HG03342 (cell line): ENCODE results near the gene TMEM40.
"Not testable (repeated sequence)": the region's sequence is repeated elsewhere in the genome, so short reads cannot be mapped to it uniquely, and the experiment has no call there.

Experiments
- ATAC-seq: cut with Tn5 transposase; IDR thresholded peaks from one replicate; pipeline ENCODE4 v1.9.1; 2021; ENCODE audit warnings: mild to moderate bottlenecking, moderate library complexity; ENCODE audit not compliant: unreplicated experiment

Gene TMEM40

GRCh38 chr3:12759097-12759679, at the start of gene TMEM40:
TSS of gene TMEM40 (minus strand) at chr3:12759259. CDS start at chr3:12749832, 9,427 bp downstream.
- no peak for ATAC-seq

- no peak for ATAC-seq
Observed at GRCh38 chr3:12808587-12808986, 49.5 kb upstream of the TMEM40 start.

DNA sequence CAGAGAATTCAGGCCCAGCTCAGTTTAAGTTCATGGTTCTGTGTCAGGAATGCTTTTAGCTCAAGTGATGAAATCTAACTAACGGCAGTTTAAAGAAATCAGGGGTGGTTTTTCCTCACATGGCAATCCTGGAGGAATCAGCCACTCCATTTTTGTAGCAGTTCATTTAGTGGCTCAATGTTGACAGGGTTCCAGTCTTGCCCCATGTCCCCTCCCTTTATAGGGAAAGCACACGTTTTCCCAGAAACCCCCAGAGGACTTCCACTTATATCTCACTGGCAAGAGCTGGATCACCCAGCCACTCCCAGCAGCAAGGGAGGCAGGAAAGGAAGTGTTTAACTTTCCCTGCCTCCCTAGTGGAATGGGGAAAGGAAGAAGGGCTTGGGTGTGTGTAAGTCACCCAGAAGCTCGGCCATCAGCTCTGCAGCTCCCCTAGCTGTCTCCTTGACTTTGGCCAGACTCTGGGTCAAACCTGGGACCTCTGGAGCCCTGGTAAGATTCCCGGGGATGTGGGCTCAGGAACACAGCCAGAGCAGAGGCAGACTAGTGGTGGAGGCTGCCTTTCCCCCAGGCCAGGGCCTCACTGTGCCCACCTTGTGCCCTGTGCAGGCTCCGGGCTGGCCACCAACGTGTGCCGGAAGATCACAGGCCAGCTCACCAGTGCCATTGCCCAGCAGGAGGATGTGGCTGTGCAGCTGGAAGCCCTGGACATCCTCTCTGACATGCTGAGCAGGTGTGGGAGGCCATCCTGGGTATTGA, 48.7 kb upstream of the TMEM40 start:
- ATAC-seq, result no peak

GRCh38 chr3:12807066-12807465, 48.0 kb upstream of the TMEM40 start:
- ATAC-seq, result no peak

DNA sequence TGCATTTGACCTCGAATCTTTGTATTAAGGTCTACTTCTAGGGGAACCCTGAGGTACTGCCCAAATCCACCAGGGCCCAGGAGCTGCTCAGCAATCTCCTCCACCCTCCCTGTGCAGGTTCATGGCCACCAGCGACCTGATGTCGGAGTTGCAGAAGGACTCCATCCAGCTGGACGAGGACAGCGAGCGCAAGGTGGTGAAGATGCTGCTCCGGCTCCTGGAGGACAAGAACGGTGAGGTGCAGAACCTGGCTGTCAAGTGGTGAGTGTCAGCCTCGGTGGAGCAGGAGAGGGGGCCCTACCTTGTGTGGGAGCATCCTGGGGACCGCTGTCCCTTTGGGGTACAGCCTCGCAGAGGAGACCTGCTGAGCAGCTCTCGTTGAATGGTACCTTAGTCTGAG, 44.3 kb upstream of the TMEM40 start:
- no peak for ATAC-seq

GRCh38 chr3:12799525-12800440, 40.7 kb upstream of the TMEM40 start:
- ATAC-seq, result no peak

- no peak for ATAC-seq
Observed at GRCh38 chr3:12798559-12799179, 39.6 kb upstream of the TMEM40 start.

DNA sequence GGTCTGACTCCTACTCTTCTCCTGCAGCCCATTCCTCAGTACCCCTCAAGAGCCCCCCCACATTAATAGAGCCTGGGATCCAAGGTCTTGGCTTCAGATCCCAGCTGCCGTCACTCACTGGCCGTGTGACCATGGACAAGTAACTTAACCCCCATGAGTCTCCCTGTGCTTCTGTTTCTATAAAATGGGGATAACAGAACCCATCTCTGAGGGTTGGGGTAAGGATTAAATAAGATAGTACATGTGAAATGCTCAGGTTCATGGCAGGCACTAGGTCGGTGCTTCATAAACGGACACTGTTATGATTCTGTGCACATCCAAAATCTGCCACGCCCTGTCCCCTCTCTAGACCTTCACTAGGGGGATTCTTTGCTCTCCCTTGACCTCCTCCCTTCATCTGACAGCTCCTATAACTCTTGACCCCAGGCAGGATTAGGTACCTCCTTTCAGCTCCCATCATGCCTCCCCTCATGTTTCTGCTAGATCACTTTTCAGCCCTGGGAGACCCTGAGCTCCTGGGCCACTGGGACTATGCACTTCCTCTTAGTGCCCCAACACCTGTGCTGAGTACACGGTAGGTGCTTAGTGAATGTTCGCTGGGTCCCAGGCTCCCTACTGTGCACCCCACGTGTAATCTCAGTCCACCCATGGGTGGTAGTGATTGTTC, 39.0 kb upstream of the TMEM40 start:
- ATAC-seq, result no peak

DNA sequence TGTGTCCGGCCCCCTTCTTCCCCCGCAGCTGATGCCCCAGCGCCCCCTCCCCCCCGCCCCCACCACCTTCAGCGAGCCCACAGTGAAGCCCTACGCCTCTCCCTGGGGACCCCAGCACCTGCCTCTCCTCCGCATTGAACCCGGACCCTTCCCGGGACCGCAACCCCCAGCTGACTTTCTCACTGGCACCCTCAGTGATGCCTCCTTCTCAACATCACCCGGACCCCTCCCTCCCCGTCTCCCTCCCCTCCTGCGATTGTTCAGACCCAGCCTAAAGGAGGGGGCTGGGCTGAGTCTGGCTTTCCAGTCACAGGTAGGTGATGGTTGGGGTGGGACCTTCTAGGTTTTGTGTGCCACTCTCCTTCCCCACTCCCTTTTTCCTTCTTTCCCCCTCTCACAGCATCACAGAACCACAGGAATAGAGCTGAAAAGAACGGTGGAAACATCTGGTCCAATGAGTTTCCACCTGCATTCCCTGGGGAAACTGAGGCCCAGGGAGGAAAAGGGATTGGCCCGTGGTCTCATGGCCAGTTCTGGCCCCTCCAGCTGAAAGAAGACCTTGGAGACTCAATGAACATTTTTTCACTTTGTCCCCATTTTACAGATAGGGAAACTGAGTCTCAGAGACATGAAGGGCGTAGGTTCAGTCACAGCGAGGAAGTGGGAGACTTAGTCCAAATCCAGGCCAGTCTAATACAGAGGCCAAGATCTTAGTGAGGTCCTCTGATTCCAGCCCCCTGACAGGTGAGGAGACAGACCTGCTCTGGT, 38.2 kb upstream of the TMEM40 start:
- no peak for ATAC-seq

DNA sequence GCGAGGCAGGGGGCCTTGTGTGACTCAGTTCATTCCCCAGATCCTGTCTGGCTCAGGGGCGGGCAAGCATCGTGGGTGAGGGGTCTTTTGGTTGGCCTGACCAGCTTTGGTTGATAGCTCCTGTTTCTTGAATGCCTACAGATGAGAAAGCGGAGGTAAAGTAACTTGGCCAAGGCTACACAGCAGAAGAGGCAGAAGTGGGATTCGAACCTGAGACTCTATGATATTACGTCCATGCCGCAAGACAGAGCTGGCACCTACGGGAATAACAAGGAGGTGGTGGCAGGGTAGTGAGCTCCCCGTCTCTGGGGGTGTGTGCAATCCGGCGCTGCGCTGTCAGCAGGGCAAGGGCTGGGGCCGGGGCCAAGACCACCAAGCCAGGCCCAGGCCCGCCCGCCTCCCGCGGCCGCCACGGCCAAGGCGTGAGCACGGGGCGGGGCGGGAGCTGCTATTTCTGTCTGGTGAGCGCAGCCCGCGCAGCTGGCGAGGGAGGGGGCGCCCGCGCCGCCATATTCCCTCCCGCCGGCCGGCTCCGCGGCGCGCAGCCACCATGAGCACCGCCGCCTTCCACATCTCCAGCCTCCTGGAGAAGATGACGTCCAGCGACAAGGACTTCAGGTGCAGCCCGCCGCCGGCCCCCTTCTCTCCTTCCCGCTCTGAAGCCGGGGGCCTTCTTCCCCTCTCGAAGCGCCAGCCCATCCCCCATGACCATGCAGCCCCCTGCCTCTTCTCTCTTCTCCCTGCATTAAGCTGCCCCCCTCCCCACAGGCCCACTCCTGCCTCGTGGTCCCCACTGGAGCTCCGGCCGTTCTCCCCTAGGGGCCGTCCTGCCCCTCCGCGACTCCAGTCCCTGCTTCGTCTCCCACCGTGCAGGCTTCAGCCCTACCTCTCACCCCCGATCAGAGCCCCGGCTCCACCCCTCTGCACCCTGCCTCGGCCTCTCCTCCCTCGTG, 37.4 kb upstream of the TMEM40 start, which contains the start of gene CAND2:
Gene CAND2, plus strand, starts transcription at position 510 of the 953 bp plus-strand sequence. Its CDS starts 41 bp downstream, at position 551.
- no peak for ATAC-seq

- no peak for ATAC-seq
Observed at GRCh38 chr3:12793701-12794100, 34.6 kb upstream of the TMEM40 start.

DNA sequence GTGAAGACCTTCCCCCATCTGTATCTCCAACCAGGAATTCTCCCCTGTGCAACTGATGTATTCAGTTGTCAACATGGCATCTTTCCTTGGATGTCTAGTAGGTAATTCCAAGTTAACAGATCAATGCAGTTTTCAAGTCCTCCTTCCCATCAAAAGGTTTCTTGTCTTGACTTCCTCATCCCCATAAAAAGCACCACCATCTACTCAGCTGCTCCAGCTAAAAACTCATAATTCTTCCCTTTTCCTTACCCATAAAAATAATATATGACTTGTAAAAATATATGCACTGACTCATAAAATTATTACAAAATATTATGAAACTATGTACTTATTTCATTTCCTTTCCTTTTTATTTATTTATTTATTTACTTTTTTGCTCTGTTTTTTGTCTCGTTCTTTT, 32.4 kb upstream of the TMEM40 start:
- ATAC-seq, result no peak

- not testable (repeated sequence) for ATAC-seq
Observed at GRCh38 chr3:12787967-12788690, 29.1 kb upstream of the TMEM40 start.

GRCh38 chr3:12787346-12787745, 28.3 kb upstream of the TMEM40 start:
- ATAC-seq, result not testable (repeated sequence)

DNA sequence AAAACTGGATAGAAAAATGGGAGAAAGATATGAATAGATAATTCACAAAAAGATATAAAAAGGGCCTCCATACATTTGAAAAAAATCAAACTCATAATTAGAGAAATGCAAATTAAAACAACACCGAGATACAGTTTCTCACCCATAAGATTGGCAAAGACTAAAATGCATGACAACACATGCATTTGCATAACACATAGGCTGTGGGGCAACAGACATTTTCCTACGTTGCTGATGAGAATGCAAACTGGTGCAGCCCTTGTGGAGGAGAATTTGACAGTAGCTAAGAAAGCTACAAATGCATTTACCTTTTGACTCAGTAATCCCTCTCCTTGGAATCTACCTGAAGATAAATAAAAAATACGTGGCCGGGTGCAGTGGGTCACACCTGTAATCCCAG, 26.0 kb upstream of the TMEM40 start:
- no peak for ATAC-seq

DNA sequence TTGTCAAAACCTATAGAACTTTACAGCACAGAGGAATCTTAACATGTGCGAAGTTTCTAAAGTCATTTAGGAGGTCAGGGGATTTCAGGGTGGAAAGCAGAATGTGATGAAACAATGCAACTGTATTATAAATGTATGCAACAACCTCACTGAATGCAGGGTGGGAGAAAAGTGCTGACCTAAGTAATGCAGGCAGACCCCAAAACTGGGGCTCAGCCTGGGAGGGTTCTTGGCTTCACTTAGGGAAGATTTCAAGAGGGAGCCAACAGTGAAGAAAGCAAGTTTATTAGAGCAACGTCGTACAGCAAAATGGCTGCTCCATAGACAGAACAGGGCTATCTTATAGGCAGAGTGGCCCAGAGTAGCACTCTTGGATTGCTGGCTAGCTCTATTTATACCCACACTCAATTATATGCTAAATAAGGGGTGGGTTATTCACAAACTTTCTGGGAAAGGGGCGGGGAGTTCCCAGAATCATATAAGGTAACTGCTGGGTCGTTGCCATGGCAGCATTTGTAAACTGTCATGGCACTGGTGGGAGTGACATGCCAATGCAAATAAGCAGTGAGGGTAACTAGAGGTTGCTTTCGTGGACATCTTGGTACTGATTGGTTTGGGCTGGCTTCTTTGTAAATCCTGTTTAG, 23.2 kb upstream of the TMEM40 start:
- no peak for ATAC-seq

DNA sequence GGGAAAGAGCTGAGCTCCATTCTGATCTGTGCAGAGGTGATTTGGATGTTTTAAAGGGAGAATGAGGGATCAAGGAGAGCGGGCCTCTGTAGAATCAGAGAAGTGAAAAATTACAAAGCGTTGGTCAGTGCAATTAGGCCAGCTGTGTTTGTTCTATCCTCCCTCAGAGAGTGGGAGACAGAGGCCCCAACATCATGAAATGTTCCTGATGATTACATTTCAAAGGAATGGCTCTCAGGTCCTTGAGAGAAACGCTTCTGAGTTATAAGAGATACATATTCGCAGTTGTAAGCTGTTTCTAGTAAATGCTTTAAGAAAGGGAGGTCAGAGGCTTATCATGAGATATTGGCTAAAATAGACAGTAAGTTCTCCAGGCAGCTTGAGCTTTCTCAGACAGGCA, 21.7 kb upstream of the TMEM40 start:
- no peak for ATAC-seq
